MCF 10A (cell line): ENCODE results near the gene MYBL2. TPM values are rescaled to one million over a fixed set of nuclear protein-coding genes. Genes with fewer than 3 reads are reported as not detected.

Source experiments
- BruUV-seq: library from RNA; stranded (reverse); fragments of 400-500 nt; replicated peaks from 2 replicates; lab custom pipeline; 2021; lab: Mats Ljungman, UMichigan
- CTCF ChIA-PET: fragments of 300-600 bp; sonication (Branson Sonifier 250); formaldehyde crosslinking; extraction: SDS; loops from one replicate; lab custom pipeline; 2021; ENCODE audit warnings: antibody characterized with exemption, inconsistent platforms; lab: Yijun Ruan, JAX
- POLR2A ChIA-PET: fragments of 300-600, 350-650 bp; sonication (Branson Sonifier 250); formaldehyde crosslinking; extraction: SDS; loops from one replicate; lab custom pipeline; 2020; ENCODE audit warnings: antibody characterized with exemption, inconsistent platforms; lab: Yijun Ruan, JAX
- DNase-seq: peaks from one replicate; pipeline ENCODE4 v3.0.0-alpha.2; 2018; ENCODE audit not compliant: unreplicated experiment
- H3K27ac Mint-ChIP-seq: one replicate; pipeline ENCODE4 v1.8.0; 2022; ENCODE audit warnings: mild to moderate bottlenecking, low read depth, mixed read lengths; ENCODE audit not compliant: unreplicated experiment
- H3K27me3 Mint-ChIP-seq: one replicate; pipeline ENCODE4 v1.8.0; 2022; ENCODE audit warnings: mixed read lengths; ENCODE audit not compliant: insufficient read depth, unreplicated experiment
- H3K36me3 Mint-ChIP-seq: one replicate; pipeline ENCODE4 v1.8.0; 2022; ENCODE audit warnings: mild to moderate bottlenecking, moderate library complexity, mixed read lengths; ENCODE audit not compliant: insufficient read depth, unreplicated experiment
- H3K4me1 Mint-ChIP-seq: one replicate; pipeline ENCODE4 v1.8.0; 2022; ENCODE audit warnings: mixed read lengths; ENCODE audit not compliant: insufficient read depth, unreplicated experiment
- H3K4me3 Mint-ChIP-seq: one replicate; pipeline ENCODE4 v1.8.0; 2022; ENCODE audit warnings: mild to moderate bottlenecking, moderate library complexity, mixed read lengths; ENCODE audit not compliant: unreplicated experiment
- H3K9me3 Mint-ChIP-seq: one replicate; pipeline ENCODE4 v1.8.0; 2022; ENCODE audit warnings: mixed read lengths; ENCODE audit not compliant: unreplicated experiment
- intact Hi-C: fragments of 100-400 bp; cut with micrococcal nuclease; formaldehyde crosslinking; loops from 2 replicates; pipeline ENCODE4 v1.14.1; 2022
- total RNA-seq: library from RNA; stranded (reverse); gene quantifications from 2 replicates; pipeline ENCODE4 v1.2.3, GENCODE V29; 2022
- TF ChIP-seq, protein P1 (sequence below): fragments of 200-600 bp; IDR thresholded peaks from one replicate; pipeline ENCODE4 v1.8.0; 2022; ENCODE audit warnings: antibody characterized with exemption, mild to moderate bottlenecking; ENCODE audit not compliant: unreplicated experiment

MYBL2 gene
- total RNA-seq, 1 experiment from 2014 or later, result 44.3 TPM

GRCh38 chr20:43737925-43738324, 71.0 kb downstream of the MYBL2 start:
- Mint-ChIP-seq H3K4me1 (no peaks in the 10 kb centered on the region), H3K36me3 (no peaks in the 10 kb centered on the region), H3K27me3 (peaks cover 2% of the 10 kb centered on the region), H3K4me3 (no peak overlapping the region), H3K27ac (no peak overlapping the region), H3K9me3 (no peaks in the 10 kb centered on the region)
- DNase-seq, result no peak
- intact Hi-C loops, result no loop called here
- POLR2A ChIA-PET, result no interaction called here
- BruUV-seq, result no TSS peak
- CTCF ChIA-PET, result interaction anchor here (0.7 to 3.2 kb wide), 3 partner anchors 12 to 286 kb away, joined by 3 to 32 read pairs (median 3); no protein-coding TSS in a partner anchor
- TF ChIP-seq, protein P1, sequence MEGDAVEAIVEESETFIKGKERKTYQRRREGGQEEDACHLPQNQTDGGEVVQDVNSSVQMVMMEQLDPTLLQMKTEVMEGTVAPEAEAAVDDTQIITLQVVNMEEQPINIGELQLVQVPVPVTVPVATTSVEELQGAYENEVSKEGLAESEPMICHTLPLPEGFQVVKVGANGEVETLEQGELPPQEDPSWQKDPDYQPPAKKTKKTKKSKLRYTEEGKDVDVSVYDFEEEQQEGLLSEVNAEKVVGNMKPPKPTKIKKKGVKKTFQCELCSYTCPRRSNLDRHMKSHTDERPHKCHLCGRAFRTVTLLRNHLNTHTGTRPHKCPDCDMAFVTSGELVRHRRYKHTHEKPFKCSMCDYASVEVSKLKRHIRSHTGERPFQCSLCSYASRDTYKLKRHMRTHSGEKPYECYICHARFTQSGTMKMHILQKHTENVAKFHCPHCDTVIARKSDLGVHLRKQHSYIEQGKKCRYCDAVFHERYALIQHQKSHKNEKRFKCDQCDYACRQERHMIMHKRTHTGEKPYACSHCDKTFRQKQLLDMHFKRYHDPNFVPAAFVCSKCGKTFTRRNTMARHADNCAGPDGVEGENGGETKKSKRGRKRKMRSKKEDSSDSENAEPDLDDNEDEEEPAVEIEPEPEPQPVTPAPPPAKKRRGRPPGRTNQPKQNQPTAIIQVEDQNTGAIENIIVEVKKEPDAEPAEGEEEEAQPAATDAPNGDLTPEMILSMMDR, result no peak

GRCh38 chr20:43739148-43739749, 72.3 kb downstream of the MYBL2 start:
- H3K9me3 Mint-ChIP-seq, result no peaks in the 10 kb centered on the region
- H3K36me3 Mint-ChIP-seq, result no peaks in the 10 kb centered on the region
- BruUV-seq, result no TSS peak
- no peaks in the 10 kb centered on the region for H3K27me3 Mint-ChIP-seq
- no peak overlapping the region for H3K27ac Mint-ChIP-seq
- ChIA-PET CTCF (interaction anchor here (0.6 to 2.3 kb wide), 6 partner anchors 8 to 341 kb away, joined by 3 to 14 read pairs (median 3); no protein-coding TSS in a partner anchor), POLR2A (interaction anchor here (0.9 kb wide), 1 partner anchor 26 kb away, joined by 3 read pairs; no protein-coding TSS in a partner anchor)
- no peak overlapping the region for H3K4me3 Mint-ChIP-seq
- intact Hi-C loops, result no loop called here
- DNase-seq, result no peak
- H3K4me1 Mint-ChIP-seq, result no peaks in the 10 kb centered on the region
- TF ChIP-seq, protein P1, result no peak

DNA sequence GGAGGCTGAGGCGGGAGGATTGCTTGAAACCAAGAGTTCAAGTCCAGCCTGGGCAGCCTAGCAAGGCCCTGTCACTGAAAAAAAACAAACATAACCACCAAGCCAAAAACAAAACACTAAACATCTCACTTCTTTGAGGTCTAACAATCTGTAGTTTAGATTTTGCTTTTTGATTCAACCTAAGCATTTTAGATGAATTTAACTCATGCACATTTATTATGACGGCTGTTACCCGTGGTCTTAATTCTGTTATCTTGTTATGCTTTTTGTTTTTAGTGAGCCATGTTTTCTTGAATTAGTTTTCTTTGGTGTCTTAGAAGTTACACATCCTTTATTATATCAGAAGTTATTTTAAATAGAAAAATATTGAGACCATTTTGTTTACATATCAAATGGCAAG, 73.7 kb downstream of the MYBL2 start:
- no peak overlapping the region for H3K4me3 Mint-ChIP-seq

DNA sequence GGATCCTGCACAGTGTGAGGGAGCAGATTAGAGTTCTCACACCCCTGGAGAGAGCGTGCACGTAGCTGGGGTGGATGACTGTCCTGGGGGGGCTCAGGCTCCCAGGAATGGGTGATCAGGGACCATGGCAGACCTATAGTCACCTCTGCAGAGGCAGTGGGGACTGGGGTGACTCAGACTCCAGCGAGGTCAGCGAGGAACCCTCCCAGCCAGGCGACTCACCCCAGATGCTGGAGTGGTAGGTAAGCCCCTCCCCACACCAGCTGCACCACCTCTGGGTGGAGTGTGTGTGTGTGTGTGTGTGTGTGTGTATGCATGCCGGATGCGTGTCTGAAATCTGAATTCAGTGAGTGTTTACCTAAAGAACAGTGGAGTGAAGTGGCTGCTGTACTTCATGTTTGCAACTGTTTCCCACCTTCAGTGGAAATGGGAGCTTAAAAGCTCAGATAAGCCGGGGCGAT, 77.3 kb downstream of the MYBL2 start:
- no peak overlapping the region for H3K4me3 Mint-ChIP-seq
- DNase-seq, result no peak
- no peaks in the 10 kb centered on the region for H3K27me3 Mint-ChIP-seq
- TF ChIP-seq, protein P1, result no peak
- no peaks in the 10 kb centered on the region for H3K36me3 Mint-ChIP-seq
- POLR2A ChIA-PET, result interaction anchor here (0.7 to 1.1 kb wide), 2 partner anchors 349 to 354 kb away, joined by 3 to 4 read pairs; no protein-coding TSS in a partner anchor
- no peak overlapping the region for H3K27ac Mint-ChIP-seq
- BruUV-seq, result no TSS peak
- CTCF ChIA-PET, result interaction anchor here (0.8 to 16.1 kb wide), 5 partner anchors 16 to 341 kb away, joined by 3 to 521 read pairs (median 4); no protein-coding TSS in a partner anchor
- H3K9me3 Mint-ChIP-seq, result no peaks in the 10 kb centered on the region
- H3K4me1 Mint-ChIP-seq, result peaks cover 5% of the 10 kb centered on the region
- intact Hi-C loops, result no loop called here

More for the DNA sequence above, 73.7 kb downstream of the MYBL2 start:
- BruUV-seq, result no TSS peak
- Mint-ChIP-seq H3K9me3 (no peaks in the 10 kb centered on the region), H3K27me3 (no peaks in the 10 kb centered on the region), H3K4me1 (no peaks in the 10 kb centered on the region), H3K27ac (no peak overlapping the region), H3K36me3 (no peaks in the 10 kb centered on the region)
- ChIA-PET POLR2A (interaction anchor here (1.2 kb wide), 1 partner anchor 13 kb away, joined by 3 read pairs; no protein-coding TSS in a partner anchor), CTCF (interaction anchor here (0.7 to 2.3 kb wide), 3 partner anchors 10 to 373 kb away, joined by 3 to 14 read pairs (median 4); no protein-coding TSS in a partner anchor)
- DNase-seq, result no peak
- TF ChIP-seq, protein P1, result no peak
- intact Hi-C loops, result no loop called here
